Colonic mucosa (tissue), 4 donors: ENCODE measurements around the gene TNFAIP8L1. TPM values are rescaled to one million over a fixed set of nuclear protein-coding genes. Genes with fewer than 3 reads are reported as not detected.

ENCODE experiments used
- DNase-seq: peaks from one replicate; pipeline ENCODE4 v3.0.0-alpha.2; 2020
- H3K27ac ChIP-seq: fragments of 200-600 bp; one replicate; pipeline ENCODE4 v1.8.0; 2021
- H3K27me3 ChIP-seq: fragments of 200-600 bp; one replicate; pipeline ENCODE4 v1.8.0; 2021
- H3K36me3 ChIP-seq: fragments of 200-600 bp; one replicate; pipeline ENCODE4 v1.8.0; 2021
- H3K4me1 ChIP-seq: fragments of 200-600 bp; one replicate; pipeline ENCODE4 v1.8.0; 2021; ENCODE audit warnings: mild to moderate bottlenecking
- H3K4me3 ChIP-seq: fragments of 200-600 bp; one replicate; pipeline ENCODE4 v1.8.0; 2021
- H3K9ac ChIP-seq, 2 donors: one replicate each; pipeline ENCODE4 v1.7.0; 2013; ENCODE audit warnings: control low read depth in 2 of 2, low read depth in 2 of 2, low read length in 2 of 2
- H3K9me3 ChIP-seq: fragments of 200-600 bp; one replicate; pipeline ENCODE4 v1.8.0; 2021
- intact Hi-C: fragments of 100-400 bp; cut with DNase I; formaldehyde crosslinking; loops from one replicate; pipeline ENCODE4 v1.14.1; 2022
- total RNA-seq, 2 donors: library from RNA; stranded (reverse); fragmentation: NEBNext Ultra II Directional in 1 of 2; extraction: Animal tissue kit (Norgen Biotek cat#: 25700) in 1 of 2; gene quantifications; one replicate each; pipeline ENCODE4 v1.2.1, GENCODE V29; 2021
- TF ChIP-seq, protein P1 (sequence below): fragments of 200-600 bp; IDR thresholded peaks from one replicate; pipeline ENCODE4 v1.8.0; 2022; ENCODE audit warnings: antibody characterized with exemption, mild to moderate bottlenecking
- donor health status: healthy.
- donor health status: DM: no; HTN: no; CAD: no.
- donor health status: DM: no; HTN: no; CAD: no.

Gene TNFAIP8L1
- total RNA-seq, 2 donors from 2014 or later, result 14.2 to 24.1 TPM

DNA sequence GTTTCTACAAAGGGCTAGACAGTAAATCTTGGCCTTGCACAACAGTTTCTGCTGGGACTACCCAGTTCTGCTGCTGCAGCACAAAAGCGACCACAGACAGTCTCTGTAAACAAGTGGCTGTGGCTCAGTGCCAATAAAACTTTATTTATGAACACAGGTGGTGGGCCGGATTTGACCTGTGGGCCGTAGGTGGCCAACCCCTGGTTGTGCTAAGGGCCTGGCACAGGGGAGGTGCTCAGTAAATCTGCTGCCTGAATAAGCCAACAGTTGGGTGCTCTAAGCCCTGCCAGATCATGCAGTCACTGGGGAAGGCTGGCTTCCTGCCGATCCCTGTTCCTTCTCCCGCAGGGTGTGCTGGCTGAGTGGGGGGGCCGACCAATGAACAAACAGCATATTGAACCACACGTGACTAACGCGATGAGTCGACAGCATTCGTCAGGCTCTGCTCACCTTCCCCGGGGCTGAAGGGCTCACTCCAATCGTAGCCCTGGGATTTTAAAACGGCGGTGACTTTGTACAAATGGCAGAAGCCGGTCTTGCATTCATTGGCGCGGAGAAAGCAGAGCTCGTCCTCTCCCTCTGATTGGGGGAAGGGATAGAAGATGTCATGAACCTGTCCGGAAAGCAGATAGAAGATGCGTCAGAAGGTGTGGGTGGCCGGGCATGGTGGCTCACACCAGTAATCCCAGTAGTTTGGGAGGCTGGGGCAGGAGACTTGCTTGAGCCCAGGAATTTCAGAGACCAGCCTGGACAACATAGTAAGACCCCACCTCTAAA lies 55.1 kb downstream of the TNFAIP8L1 start:
- no peak overlapping the region for H3K4me3 ChIP-seq
- no peaks in the 10 kb centered on the region for H3K4me1 ChIP-seq
- no peaks in the 10 kb centered on the region for H3K27me3 ChIP-seq
- no peak overlapping the region for H3K27ac ChIP-seq
- no peak overlapping the region for H3K9ac ChIP-seq
- DNase-seq, result no peak
- TF ChIP-seq, protein P1, sequence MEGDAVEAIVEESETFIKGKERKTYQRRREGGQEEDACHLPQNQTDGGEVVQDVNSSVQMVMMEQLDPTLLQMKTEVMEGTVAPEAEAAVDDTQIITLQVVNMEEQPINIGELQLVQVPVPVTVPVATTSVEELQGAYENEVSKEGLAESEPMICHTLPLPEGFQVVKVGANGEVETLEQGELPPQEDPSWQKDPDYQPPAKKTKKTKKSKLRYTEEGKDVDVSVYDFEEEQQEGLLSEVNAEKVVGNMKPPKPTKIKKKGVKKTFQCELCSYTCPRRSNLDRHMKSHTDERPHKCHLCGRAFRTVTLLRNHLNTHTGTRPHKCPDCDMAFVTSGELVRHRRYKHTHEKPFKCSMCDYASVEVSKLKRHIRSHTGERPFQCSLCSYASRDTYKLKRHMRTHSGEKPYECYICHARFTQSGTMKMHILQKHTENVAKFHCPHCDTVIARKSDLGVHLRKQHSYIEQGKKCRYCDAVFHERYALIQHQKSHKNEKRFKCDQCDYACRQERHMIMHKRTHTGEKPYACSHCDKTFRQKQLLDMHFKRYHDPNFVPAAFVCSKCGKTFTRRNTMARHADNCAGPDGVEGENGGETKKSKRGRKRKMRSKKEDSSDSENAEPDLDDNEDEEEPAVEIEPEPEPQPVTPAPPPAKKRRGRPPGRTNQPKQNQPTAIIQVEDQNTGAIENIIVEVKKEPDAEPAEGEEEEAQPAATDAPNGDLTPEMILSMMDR, result no peak
- no peaks in the 10 kb centered on the region for H3K9me3 ChIP-seq
- H3K36me3 ChIP-seq, result peaks cover 30% of the 10 kb centered on the region
- intact Hi-C loops, result no loop called here

DNA sequence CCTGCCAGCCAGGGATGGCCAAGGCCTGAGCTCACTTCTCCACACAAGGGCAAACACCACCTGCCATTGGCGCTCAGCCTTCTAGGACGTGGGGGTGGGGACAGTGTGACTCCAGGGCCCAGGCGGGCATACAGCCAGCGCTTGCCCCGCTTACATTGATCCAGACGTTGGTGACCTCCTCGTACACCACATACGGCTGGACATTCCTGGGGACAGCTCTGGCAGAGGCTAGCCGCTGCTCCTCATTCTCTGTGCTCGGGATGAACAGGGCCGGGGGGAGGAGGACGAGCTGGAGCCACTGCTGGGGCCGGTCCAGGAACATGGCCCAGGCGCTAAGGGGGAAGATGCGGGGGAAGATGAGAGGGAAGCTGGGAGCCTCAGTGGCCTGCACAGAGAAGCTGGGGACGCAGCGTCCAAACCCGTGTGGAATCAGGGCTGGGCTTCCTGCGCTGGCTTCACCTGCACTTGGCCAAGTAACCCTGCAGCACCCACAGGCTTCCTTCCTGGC lies 56.0 kb downstream of the TNFAIP8L1 start:
- DNase-seq, result no peak
- Histone ChIP-seq H3K27me3 (no peaks in the 10 kb centered on the region), H3K36me3 (peaks cover 30% of the 10 kb centered on the region), H3K27ac (no peak overlapping the region), H3K4me3 (no peak overlapping the region), H3K9me3 (no peaks in the 10 kb centered on the region), H3K4me1 (no peaks in the 10 kb centered on the region), H3K9ac (no peak overlapping the region)
- TF ChIP-seq, protein P1, result no peak
- intact Hi-C loops, result no loop called here

DNA sequence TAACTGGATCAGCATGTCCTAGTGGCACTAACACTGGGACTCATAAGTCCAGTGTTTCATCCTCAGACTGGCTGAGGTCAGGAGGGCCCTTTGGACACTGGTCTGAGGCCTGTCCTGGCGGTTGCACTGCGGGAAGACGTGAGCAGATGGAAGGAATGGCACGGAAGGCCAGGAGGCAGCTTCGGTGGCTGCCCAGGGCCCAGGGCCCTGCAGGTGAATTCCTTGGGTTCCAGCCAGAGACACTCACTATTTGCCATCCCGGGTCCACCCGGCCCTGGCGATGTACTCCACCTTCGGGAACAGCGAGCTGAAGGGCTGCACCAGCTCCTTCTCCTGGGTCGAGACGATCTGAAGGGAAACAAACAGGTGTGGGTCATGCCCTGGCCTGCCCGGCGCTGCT lies 58.0 kb downstream of the TNFAIP8L1 start:
- Histone ChIP-seq H3K4me3 (no peak overlapping the region), H3K36me3 (peaks cover 30% of the 10 kb centered on the region), H3K27ac (no peak overlapping the region), H3K4me1 (no peaks in the 10 kb centered on the region), H3K9ac (no peak overlapping the region), H3K9me3 (no peaks in the 10 kb centered on the region), H3K27me3 (no peaks in the 10 kb centered on the region)
- intact Hi-C loops, result no loop called here
- TF ChIP-seq, protein P1, result no peak
- no peak for DNase-seq

DNA sequence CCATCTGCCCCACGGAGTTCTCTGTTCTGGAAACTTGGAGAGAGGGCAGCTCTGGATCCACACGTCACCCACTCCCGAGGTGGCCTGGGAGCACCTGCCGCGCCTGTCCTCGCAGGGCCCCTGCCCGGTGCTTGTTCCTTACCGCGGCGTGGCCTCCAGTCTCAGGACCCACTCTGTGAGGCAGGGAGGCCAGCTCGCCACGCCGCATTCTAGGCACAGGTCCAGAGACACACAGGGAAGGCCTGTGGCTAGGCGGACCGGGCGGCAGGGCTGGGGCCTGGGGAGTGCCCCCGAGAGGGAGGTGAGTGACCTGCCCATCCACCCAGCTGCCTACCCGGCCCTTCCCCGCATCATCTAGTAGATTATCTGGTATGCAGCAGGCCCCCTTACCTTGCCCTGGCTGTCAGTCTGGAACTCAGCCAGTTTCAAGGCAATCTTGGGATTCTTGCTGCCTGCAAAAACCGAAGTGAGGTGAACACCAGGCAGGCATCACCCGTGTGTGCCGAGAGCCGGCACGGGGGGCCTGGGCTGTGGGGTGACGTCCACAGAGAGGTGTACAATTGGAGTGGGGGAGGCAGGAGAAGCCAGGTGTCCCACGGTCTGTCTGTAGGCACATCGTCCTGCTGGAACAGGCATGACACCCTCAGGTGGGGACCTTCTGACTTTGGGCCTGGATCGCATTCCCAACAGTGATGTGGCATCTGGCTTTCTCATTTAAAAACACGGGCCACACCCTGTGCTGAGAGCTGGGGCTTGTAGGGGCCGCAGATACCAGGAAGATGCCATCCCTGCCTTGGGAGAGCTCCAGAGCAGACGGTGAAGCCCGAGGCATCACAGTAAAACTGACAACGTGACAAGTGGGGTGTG lies 60.7 kb downstream of the TNFAIP8L1 start:
- Histone ChIP-seq H3K4me3 (no peak overlapping the region), H3K9me3 (no peaks in the 10 kb centered on the region), H3K9ac (no peak overlapping the region), H3K4me1 (no peaks in the 10 kb centered on the region), H3K27ac (no peak overlapping the region), H3K27me3 (no peaks in the 10 kb centered on the region), H3K36me3 (peaks cover 23% of the 10 kb centered on the region)
- TF ChIP-seq, protein P1, result no peak
- intact Hi-C loops, result no loop called here
- no peak for DNase-seq

DNA sequence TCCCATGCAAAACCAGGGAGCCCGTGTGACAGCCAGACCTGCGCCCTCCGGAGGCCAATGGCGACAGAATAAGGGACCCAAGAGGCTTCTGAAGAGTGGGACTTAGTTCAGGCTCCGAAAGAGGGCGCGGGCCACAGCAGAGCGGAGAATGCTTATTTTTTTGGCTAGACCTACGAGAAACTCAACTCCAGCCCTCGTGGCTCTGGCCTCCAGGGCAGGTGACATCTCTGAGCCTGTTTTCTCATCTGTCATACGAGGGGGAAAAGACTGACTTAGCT lies 61.3 kb downstream of the TNFAIP8L1 start:
- intact Hi-C loops, result no loop called here
- Histone ChIP-seq H3K4me1 (peaks cover 4% of the 10 kb centered on the region), H3K4me3 (no peak overlapping the region), H3K9me3 (no peaks in the 10 kb centered on the region), H3K9ac (no peak overlapping the region), H3K36me3 (peaks cover 18% of the 10 kb centered on the region), H3K27ac (no peak overlapping the region), H3K27me3 (no peaks in the 10 kb centered on the region)
- DNase-seq, result no peak
- TF ChIP-seq, protein P1, result no peak
